K562 (cell line): ENCODE measurements around the gene PIK3R2. TPM values are rescaled to one million over a fixed set of nuclear protein-coding genes. Genes with fewer than 3 reads are reported as not detected.
A peak's percentile ranks its signal among the peaks of the same experiment; 100 is the strongest.

Source experiments
- BCL6 ChIP-seq: fragments of 250-450 bp; sonication (Bioruptor Pico); IDR thresholded peaks from 2 replicates; pipeline ENCODE4 v1.4.0; 2020
- DIDO1 ChIP-seq: fragments of 450-650 bp; IDR thresholded peaks from 2 replicates; pipeline ENCODE4 v1.6.1; 2016; ENCODE audit warnings: low read depth, missing biosample characterization, missing genetic modification characterization
- KDM1A ChIP-seq, 2 experiments: fragments of 450-650 bp; IDR thresholded peaks; 2 replicates each; pipeline ENCODE4 v1.6.1; 2016; ENCODE audit warnings: mild to moderate bottlenecking in 2 of 2
- POLR2B ChIP-seq: fragments of 450-650 bp; IDR thresholded peaks from 2 replicates; pipeline ENCODE4 v1.6.1; 2018; ENCODE audit warnings: low read depth; ENCODE audit not compliant: partially characterized antibody
- RBM22 ChIP-seq: fragments of 200-400 bp; formaldehyde crosslinking; IDR thresholded peaks from 2 replicates; pipeline ENCODE4 v1.6.1; 2018; ENCODE audit warnings: low read length, low read depth; ENCODE audit not compliant: poor library complexity, severe bottlenecking
- SMAD4 ChIP-seq: fragments of 250-450 bp; sonication (Bioruptor Pico); conservative IDR thresholded peaks from 2 replicates; pipeline ENCODE4 v1.8.0; 2021; ENCODE audit warnings: inconsistent platforms, mild to moderate bottlenecking, moderate library complexity
- STAG1 ChIP-seq: sonication (generic); formaldehyde crosslinking; IDR thresholded peaks from 2 replicates; pipeline ENCODE4 v1.5.0; 2020; ENCODE audit warnings: missing genetic modification reagents, borderline replicate concordance
- TBL1XR1 ChIP-seq, 2 experiments: IDR thresholded peaks; 2 replicates each; pipeline ENCODE4 v1.6.1; 2012; ENCODE audit warnings: improper control_type of control experiment in 2 of 2, low read length in 2 of 2, mild to moderate bottlenecking in 1 of 2
- TCF7 ChIP-seq: sonication (generic); IDR thresholded peaks from 2 replicates; pipeline ENCODE4 v1.6.1; 2016; ENCODE audit warnings: antibody characterized with exemption, borderline replicate concordance
- TCFL5 ChIP-seq: fragments of 250-450 bp; sonication (Bioruptor Pico); conservative IDR thresholded peaks from 2 replicates; pipeline ENCODE4 v1.6.1; 2021; ENCODE audit warnings: mild to moderate bottlenecking, moderate library complexity, matching md5 sums
- ZNF133 ChIP-seq: fragments of 250-450 bp; sonication (Bioruptor Pico); IDR thresholded peaks from 2 replicates; pipeline ENCODE4 v1.4.0; 2020; ENCODE audit warnings: mild to moderate bottlenecking
- polyA plus RNA-seq, 8 experiments: library from polyadenylated mRNA; depleted of rRNA in 4 of 8; stranded (reverse) in 5 of 8; unstranded in 3 of 8; fragments of >200 nt; fragmentation: Nextera tagmentation in 2 of 8; fragmentation: Illumina TruSeq in 1 of 8; extraction: Ambion mirVana in 2 of 8; extraction: Trizol in 1 of 8; gene quantifications; 2 replicates each; pipeline versions ENCODE4 v1.2.1 to v1.2.3, GENCODE V29; 2011 to 2014; ENCODE audit warnings: inconsistent platforms in 1 of 8, missing spikeins in 1 of 8
- total RNA-seq, 7 experiments: library from RNA; depleted of rRNA in 6 of 7; stranded (reverse); fragments of >200 nt in 6 of 7; fragmentation: Illumina TruSeq in 2 of 7; extraction: Trizol in 2 of 7; gene quantifications; 2 replicates each; pipeline versions ENCODE4 v1.2.1 to v1.2.3, GENCODE V29; 2011 to 2021; ENCODE audit warnings: low replicate concordance in 1 of 7
- TF ChIP-seq, protein P1 (sequence below): IDR thresholded peaks from 2 replicates; pipeline ENCODE4 v1.6.1; 2011; ENCODE audit warnings: borderline replicate concordance, low read depth, mild to moderate bottlenecking, moderate library complexity, low read length; ENCODE audit not compliant: insufficient read depth, poor library complexity, severe bottlenecking
- TF ChIP-seq, protein P2 (sequence below): fragments of 450-650 bp; IDR thresholded peaks from 2 replicates; pipeline ENCODE4 v1.6.1; 2016
- TF ChIP-seq, protein P3 (sequence below): sonication (generic); formaldehyde crosslinking; IDR thresholded peaks from 2 replicates; pipeline ENCODE4 v1.8.1; 2023; ENCODE audit warnings: mild to moderate bottlenecking, missing genetic modification reagents
- TF ChIP-seq, protein P4 (sequence below): fragments of 250-450 bp; sonication (Bioruptor Pico); IDR thresholded peaks from 2 replicates; pipeline ENCODE4 v1.4.0; 2020; ENCODE audit warnings: mild to moderate bottlenecking, moderate library complexity

The PIK3R2 gene
- total and polyA plus RNA-seq, 9 of the 15 experiments (the other 6 are each of a cell fraction or from before 2014, with no cell fraction given), result 0.39 to 37.9 (median 5.3) TPM

DNA sequence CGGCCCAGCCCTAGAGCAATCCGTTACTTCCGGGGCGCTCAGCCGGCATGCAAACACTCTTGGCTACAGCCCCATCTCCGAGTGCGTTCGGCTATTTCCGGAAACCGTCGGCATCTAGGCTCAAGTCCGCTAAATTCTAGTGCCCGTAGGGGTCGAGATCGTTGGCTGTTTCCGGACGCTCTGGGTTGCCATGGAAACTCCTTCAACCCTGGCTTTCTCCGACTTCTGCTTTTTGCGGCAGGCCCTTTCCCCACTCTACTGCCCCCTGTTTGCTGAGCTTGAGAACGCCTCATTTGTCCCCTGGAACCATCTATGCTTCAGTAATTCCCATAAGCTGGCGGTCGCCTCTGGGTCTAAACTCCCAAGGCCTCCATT, 534 bp upstream of the PIK3R2 start (continued):
- TF ChIP-seq, protein P1, sequence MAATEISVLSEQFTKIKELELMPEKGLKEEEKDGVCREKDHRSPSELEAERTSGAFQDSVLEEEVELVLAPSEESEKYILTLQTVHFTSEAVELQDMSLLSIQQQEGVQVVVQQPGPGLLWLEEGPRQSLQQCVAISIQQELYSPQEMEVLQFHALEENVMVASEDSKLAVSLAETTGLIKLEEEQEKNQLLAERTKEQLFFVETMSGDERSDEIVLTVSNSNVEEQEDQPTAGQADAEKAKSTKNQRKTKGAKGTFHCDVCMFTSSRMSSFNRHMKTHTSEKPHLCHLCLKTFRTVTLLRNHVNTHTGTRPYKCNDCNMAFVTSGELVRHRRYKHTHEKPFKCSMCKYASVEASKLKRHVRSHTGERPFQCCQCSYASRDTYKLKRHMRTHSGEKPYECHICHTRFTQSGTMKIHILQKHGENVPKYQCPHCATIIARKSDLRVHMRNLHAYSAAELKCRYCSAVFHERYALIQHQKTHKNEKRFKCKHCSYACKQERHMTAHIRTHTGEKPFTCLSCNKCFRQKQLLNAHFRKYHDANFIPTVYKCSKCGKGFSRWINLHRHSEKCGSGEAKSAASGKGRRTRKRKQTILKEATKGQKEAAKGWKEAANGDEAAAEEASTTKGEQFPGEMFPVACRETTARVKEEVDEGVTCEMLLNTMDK, result peak; percentile 92
- TF ChIP-seq TBL1XR1 (IDR thresholded peaks at IDR 0.05; ENCODE audit: low read length in 2 of 2) (0 out of 4 replicates have a peak, but pooled peaks of 1 of the 2 experiments have one; percentile 23), ZNF133 (CRISPR knock-in tag) (no peak), TCF7 (no peak), TCFL5 (CRISPR knock-in tag) (no peak), DIDO1 (no peak), RBM22 (no peak), POLR2B (peak; percentile 55), STAG1 (CRISPR knock-in tag) (no peak), SMAD4 (CRISPR knock-in tag) (no peak), KDM1A (IDR thresholded peaks at IDR 0.05) (no peak), BCL6 (CRISPR knock-in tag) (no peak)
- TF ChIP-seq, protein P2, sequence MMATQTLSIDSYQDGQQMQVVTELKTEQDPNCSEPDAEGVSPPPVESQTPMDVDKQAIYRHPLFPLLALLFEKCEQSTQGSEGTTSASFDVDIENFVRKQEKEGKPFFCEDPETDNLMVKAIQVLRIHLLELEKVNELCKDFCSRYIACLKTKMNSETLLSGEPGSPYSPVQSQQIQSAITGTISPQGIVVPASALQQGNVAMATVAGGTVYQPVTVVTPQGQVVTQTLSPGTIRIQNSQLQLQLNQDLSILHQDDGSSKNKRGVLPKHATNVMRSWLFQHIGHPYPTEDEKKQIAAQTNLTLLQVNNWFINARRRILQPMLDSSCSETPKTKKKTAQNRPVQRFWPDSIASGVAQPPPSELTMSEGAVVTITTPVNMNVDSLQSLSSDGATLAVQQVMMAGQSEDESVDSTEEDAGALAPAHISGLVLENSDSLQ, result peak; percentile 72
- TF ChIP-seq, protein P3, sequence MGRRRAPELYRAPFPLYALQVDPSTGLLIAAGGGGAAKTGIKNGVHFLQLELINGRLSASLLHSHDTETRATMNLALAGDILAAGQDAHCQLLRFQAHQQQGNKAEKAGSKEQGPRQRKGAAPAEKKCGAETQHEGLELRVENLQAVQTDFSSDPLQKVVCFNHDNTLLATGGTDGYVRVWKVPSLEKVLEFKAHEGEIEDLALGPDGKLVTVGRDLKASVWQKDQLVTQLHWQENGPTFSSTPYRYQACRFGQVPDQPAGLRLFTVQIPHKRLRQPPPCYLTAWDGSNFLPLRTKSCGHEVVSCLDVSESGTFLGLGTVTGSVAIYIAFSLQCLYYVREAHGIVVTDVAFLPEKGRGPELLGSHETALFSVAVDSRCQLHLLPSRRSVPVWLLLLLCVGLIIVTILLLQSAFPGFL (CRISPR knock-in tag), result no peak
- TF ChIP-seq, protein P4, sequence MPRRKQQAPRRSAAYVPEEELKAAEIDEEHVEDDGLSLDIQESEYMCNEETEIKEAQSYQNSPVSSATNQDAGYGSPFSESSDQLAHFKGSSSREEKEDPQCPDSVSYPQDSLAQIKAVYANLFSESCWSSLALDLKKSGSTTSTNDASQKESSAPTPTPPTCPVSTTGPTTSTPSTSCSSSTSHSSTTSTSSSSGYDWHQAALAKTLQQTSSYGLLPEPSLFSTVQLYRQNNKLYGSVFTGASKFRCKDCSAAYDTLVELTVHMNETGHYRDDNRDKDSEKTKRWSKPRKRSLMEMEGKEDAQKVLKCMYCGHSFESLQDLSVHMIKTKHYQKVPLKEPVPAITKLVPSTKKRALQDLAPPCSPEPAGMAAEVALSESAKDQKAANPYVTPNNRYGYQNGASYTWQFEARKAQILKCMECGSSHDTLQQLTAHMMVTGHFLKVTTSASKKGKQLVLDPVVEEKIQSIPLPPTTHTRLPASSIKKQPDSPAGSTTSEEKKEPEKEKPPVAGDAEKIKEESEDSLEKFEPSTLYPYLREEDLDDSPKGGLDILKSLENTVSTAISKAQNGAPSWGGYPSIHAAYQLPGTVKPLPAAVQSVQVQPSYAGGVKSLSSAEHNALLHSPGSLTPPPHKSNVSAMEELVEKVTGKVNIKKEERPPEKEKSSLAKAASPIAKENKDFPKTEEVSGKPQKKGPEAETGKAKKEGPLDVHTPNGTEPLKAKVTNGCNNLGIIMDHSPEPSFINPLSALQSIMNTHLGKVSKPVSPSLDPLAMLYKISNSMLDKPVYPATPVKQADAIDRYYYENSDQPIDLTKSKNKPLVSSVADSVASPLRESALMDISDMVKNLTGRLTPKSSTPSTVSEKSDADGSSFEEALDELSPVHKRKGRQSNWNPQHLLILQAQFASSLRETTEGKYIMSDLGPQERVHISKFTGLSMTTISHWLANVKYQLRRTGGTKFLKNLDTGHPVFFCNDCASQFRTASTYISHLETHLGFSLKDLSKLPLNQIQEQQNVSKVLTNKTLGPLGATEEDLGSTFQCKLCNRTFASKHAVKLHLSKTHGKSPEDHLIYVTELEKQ (CRISPR knock-in tag), result no peak
